Measurements from ENCODE around the gene FOXJ1. TPM values are rescaled to one million over a fixed set of nuclear protein-coding genes. Genes with fewer than 3 reads are reported as not detected.

The FOXJ1 gene
- total RNA-seq, 2 donors from 2014 or later = 0.33 to 3.4 TPM

DNA sequence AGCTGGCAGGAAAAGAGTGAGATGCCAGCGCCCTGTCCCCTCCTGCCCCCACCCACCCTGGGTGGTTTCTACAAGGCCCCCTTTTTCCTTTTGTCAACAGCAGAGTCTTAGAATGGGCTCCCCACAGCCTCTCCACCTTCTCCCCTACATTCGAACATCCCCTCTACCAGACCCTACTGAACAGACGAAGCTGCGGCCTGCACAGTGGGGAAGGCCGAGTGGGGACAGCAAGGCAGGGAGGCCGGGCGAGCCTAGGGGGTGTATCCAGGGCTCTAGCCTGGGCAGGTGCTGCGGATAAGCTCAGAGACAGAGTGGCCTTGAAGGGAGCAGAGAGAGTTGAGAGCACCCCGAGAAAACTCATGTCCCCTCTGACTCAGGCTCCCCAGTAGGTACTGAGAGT lies 54.7 kb downstream of the FOXJ1 start:
- ATAC-seq (no peak), DNase-seq (no peak)
- H3K9me3 ChIP-seq = no peaks in the 10 kb centered on the region
- 90 to 94% methylated on average over 9 of the region's 9 CpGs for WGBS, 2 donors
- peaks cover 13 to 60% of the 10 kb centered on the region in 2 donors for H3K36me3 ChIP-seq (replicated peaks in 1 of 2; ENCODE audit: insufficient read depth in 1 of 2, low read depth in 2 of 2)
- intact Hi-C loops (cut with DNase I) = no loop called here
- no peak overlapping the region for H3K4me3 ChIP-seq
- H3K27ac ChIP-seq = no peak overlapping the region
- no peaks in the 10 kb centered on the region for H3K27me3 ChIP-seq
- no peaks in the 10 kb centered on the region for H3K4me1 ChIP-seq
- TF ChIP-seq, protein P1, sequence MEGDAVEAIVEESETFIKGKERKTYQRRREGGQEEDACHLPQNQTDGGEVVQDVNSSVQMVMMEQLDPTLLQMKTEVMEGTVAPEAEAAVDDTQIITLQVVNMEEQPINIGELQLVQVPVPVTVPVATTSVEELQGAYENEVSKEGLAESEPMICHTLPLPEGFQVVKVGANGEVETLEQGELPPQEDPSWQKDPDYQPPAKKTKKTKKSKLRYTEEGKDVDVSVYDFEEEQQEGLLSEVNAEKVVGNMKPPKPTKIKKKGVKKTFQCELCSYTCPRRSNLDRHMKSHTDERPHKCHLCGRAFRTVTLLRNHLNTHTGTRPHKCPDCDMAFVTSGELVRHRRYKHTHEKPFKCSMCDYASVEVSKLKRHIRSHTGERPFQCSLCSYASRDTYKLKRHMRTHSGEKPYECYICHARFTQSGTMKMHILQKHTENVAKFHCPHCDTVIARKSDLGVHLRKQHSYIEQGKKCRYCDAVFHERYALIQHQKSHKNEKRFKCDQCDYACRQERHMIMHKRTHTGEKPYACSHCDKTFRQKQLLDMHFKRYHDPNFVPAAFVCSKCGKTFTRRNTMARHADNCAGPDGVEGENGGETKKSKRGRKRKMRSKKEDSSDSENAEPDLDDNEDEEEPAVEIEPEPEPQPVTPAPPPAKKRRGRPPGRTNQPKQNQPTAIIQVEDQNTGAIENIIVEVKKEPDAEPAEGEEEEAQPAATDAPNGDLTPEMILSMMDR (IDR thresholded peaks at IDR 0.05) = no peak
- TF ChIP-seq POLR2A (IDR thresholded peaks at IDR 0.05) = no peak

Small RNA genes within 50 kb of the gene (microRNA-seq; reads per million reads assigned to microRNA genes)
- 2.7 to 3.3 reads per million in 2 donors for gene MIR6868 (ENCODE audit: borderline number of aligned reads in 2 of 2, borderline replicate concordance in 2 of 2)

Small RNA genes within 50 kb of the gene (small RNA-seq; reads per million reads assigned to genes)
- not detected for gene MIR6868

Other genes with a start within 250 kb of the FOXJ1 start
- 10 to 100 TPM; 12.5 to 21.0 TPM for gene TRIM65, start 244.3 kb downstream of the FOXJ1 start, total RNA-seq
- 10 to 100 TPM; 47.7 to 77.8 TPM for gene MRPL38, start 236.4 kb downstream of the FOXJ1 start, total RNA-seq
- gene FBF1, start 200.2 kb downstream of the FOXJ1 start, total RNA-seq = 1 to 10 TPM; 2.6 to 4.2 TPM
- 10 to 100 TPM; 69.0 to 77.1 TPM for gene ACOX1, start 162.1 kb downstream of the FOXJ1 start, total RNA-seq
- 1 to 10 TPM; 6.5 to 9.2 TPM for gene TEN1, start 162.0 kb downstream of the FOXJ1 start, total RNA-seq
- 1 to 10 TPM; 3.4 to 4.9 TPM for gene CDK3, start 140.4 kb downstream of the FOXJ1 start, total RNA-seq
- gene EVPL, start 113.9 kb downstream of the FOXJ1 start, total RNA-seq = 10 to 100 TPM in 1 of 2 donors, 1 to 10 TPM in 1; 4.9 to 13.0 TPM
- 10 to 100 TPM; 26.2 to 27.7 TPM for gene SRP68, start 68.7 kb downstream of the FOXJ1 start, total RNA-seq
- gene GALR2, start 66.5 kb downstream of the FOXJ1 start, total RNA-seq = under 1 TPM in 1 of 2 donors, not detected in 1; 0.52 TPM
- not detected for gene ZACN, start 62.1 kb downstream of the FOXJ1 start, total RNA-seq
- 10 to 100 TPM; 53.2 to 73.2 TPM for gene EXOC7, start 37.5 kb downstream of the FOXJ1 start, total RNA-seq
- 10 to 100 TPM in 1 of 2 donors, 1 to 10 TPM in 1; 4.7 to 29.3 TPM for gene RNF157, start 99.2 kb upstream of the FOXJ1 start, total RNA-seq
- 1 to 10 TPM; 4.2 to 7.3 TPM for gene UBALD2, start 124.1 kb upstream of the FOXJ1 start, total RNA-seq
- 1 to 10 TPM in 1 of 2 donors, under 1 TPM in 1; 0.66 to 1.6 TPM for gene QRICH2, start 167.0 kb upstream of the FOXJ1 start, total RNA-seq
- gene PRPSAP1, start 212.7 kb upstream of the FOXJ1 start, total RNA-seq = 10 to 100 TPM; 34.8 to 55.7 TPM
- 10 to 100 TPM; 12.2 to 46.5 TPM for gene SPHK1, start 243.4 kb upstream of the FOXJ1 start, total RNA-seq

All from body of pancreas (tissue), 4 donors.